Fibroblast of lung (primary cell): ENCODE results near the gene IGFBP5.

ENCODE experiments used
- CTCF ChIP-seq, 2 donors: IDR thresholded peaks in 1 of 2; conservative IDR thresholded peaks in 1 of 2; 1 replicate in 1 of 2; 2 replicates in 1 of 2; pipeline ENCODE4 v1.5.1; 2011 to 2012; ENCODE audit warnings: low read length in 2 of 2, control low read depth in 1 of 2, inconsistent platforms in 1 of 2, low read depth in 1 of 2, mild to moderate bottlenecking in 1 of 2
- EZH2 ChIP-seq: IDR thresholded peaks from 2 replicates; pipeline ENCODE4 v1.5.1; 2012; ENCODE audit warnings: low read length, control low read depth, mild to moderate bottlenecking; ENCODE audit errors: missing control alignments

- TF ChIP-seq EZH2 (no peak), CTCF (conservative IDR thresholded peaks at IDR 0.05 in 1 of 2, IDR thresholded peaks at IDR 0.05 in 1 of 2; ENCODE audit: low read depth in 1 of 2, low read length in 2 of 2) (no peak)
These were observed 21.7 kb downstream of the IGFBP5 start for GRCh38 chr2:216673609-216674008.
